Measurements from ENCODE around the gene CGB7.
"Not testable (repeated sequence)": the region's sequence is repeated elsewhere in the genome, so short reads cannot be mapped to it uniquely, and the experiment has no call there.

DNA sequence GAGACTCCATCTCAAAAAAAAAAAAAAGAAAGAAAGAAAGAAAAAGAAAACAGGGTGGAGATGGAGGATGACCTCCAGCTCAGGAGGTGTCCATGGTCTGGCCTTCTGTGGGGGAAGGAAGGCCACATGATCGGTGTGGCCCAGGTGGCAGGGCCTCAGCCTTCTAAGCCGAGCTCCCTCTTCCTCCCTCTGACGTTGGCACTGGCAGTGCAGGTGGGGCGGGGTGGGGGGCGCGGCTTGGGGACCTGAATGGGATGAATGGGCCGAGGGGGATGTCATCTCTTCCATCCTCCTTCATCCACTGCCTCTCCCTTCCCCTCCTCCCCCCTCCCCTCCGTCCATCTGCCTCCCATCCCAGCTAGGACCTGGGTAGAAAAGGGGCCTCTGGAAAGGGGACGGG lies 17.8 kb downstream of the CGB7 start:
- TF ChIP-seq, protein P1, sequence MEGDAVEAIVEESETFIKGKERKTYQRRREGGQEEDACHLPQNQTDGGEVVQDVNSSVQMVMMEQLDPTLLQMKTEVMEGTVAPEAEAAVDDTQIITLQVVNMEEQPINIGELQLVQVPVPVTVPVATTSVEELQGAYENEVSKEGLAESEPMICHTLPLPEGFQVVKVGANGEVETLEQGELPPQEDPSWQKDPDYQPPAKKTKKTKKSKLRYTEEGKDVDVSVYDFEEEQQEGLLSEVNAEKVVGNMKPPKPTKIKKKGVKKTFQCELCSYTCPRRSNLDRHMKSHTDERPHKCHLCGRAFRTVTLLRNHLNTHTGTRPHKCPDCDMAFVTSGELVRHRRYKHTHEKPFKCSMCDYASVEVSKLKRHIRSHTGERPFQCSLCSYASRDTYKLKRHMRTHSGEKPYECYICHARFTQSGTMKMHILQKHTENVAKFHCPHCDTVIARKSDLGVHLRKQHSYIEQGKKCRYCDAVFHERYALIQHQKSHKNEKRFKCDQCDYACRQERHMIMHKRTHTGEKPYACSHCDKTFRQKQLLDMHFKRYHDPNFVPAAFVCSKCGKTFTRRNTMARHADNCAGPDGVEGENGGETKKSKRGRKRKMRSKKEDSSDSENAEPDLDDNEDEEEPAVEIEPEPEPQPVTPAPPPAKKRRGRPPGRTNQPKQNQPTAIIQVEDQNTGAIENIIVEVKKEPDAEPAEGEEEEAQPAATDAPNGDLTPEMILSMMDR (IDR thresholded peaks at IDR 0.05), result not testable (repeated sequence)
- TF ChIP-seq ZFX (IDR thresholded peaks at IDR 0.05; ENCODE audit: borderline replicate concordance), result not testable (repeated sequence)
